NCI-H524 (cell line): ENCODE measurements around the gene SLC9A9.
"Not testable (repeated sequence)": the region's sequence is repeated elsewhere in the genome, so short reads cannot be mapped to it uniquely, and the experiment has no call there.

Source experiments
- DNase-seq, 2 experiments: peaks; one replicate each; lab custom pipeline; 2025; lab: John Stamatoyannopoulos, UW

Gene SLC9A9

DNA sequence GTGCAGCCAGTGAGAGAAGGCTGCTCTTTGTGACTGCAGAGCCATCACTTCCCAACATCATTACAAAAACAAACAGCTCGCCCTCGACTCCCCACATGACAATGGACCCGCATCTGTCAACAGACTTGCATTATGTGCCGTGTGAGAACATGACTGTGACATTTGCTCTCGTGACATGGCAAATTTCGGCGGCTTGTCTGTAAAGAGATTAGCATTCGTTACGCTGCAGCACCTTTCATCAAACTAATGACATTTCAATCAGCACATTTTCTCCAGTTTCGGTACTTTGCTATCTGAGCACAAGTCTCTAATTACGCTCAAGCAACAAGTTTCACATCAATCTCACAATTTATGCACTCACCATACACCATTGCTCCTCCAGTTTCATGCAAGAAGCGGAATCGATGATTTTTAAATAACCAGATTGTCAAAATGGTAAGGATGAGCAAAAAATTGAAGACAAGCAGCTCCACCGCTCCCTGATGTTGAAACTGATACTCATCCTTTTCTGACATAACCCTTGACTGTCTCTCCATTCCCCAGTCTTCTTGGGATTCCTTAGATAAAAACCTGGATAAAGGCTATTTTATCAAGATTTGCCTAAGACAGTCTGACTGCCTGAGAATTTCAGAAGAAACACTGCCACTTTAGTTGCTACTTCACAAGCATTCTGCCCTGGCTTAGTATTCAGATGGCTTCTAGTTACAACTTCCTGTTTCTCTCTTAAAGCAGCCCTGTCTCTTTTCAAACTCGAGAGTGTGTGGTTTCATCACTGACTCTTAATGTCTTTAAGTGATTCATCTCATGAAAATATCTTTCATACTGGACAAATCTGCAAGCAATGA is at the start of gene SLC9A9:
SLC9A9 (minus strand) TSS at position 682 of the 845 bp plus-strand sequence; CDS start at position 536, 146 bp downstream.
- peak; percentile 48 to 72 for DNase-seq

DNA sequence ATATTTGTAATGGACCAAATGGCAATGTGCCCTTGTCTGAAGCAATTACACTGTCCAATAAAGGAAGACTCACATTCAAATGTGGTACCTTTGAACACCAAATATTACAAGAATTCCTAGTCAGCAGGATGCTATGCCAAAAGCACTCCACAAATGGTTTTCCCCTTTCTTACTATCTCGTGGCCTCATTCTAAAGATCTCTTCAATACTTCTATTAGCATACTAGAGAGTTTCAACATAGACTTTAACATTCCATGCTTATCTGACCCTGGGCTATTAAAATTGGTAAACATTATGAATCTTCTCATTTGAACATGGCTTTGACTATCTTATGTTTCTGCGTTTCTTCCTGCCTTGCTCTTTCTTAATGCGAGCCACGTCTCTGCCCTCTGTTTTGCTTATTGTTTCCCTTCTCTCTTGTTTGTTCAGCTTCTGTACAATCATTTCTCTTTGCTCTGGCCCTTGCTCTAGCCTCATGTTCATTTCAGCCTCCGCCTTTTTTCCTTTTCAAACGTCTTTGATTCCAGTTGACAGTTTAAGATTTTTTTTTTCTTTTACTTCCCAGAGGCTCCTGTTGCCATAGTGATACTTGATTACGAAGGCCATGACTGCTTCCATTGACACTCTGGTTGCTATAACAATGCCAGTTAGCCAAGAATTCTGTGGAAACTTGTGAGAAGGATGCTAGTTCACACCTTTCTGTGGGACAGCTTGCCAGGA is 49.5 kb upstream of the SLC9A9 start:
- DNase-seq: no peak

DNA sequence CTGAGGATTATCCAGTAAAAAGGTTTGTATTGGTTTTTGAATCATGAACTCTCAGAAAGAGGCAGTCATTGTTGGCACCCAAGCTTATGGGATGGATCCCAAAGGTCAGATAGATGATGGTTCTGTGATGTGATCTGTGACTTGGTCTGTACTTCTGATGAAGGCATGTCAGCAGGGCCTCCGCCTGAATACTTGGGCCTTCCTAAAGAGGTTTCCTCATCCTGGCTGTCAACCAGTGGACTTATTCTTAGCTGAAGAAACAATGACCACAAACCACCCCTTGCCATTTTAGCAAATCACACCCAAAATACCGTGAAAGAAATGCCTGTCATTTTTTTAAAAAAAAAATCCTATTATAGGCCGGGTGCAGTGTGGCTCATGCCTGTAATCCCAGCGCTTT is 48.2 kb upstream of the SLC9A9 start:
- DNase-seq: no peak

DNA sequence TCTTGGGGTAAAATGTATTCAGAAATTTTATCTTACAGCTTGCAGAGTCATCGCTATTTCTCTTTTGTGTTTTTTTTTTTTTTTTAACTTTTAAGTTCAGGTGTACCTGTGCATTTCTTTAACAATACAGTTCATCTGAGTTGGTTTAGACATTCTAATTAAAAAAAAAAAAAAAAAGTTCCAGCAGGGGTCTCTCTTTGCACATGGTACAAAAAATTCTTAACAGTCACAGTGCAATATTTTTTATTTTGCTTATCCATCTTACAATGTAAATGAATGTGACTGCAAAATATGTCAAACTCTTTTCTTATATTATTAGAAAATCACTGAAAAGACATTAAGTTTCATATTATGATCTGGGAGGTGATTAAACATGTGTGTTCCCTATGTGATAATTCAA is 47.5 kb upstream of the SLC9A9 start:
- DNase-seq: peak in 1 of 2 experiments; percentile 34

DNA sequence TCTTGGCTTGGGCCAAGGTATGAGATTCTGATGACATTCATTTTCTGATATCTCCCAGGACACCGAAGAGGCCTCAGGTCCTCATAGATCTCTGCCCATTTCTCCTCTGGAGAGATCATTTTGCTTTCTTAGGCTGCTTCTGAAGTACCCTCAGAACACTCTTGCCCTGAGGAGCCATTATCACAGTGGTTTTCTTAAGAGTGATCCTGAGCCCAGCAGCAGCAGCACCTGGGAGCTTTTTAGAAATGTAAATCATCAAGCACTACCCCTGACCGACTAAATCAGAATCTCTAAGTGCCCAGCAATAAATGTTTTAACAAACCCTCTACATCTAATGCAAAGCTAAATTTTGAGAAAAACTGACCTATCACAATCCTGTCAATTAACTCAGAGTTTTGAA is 40.6 kb upstream of the SLC9A9 start:
- DNase-seq: no peak

DNA sequence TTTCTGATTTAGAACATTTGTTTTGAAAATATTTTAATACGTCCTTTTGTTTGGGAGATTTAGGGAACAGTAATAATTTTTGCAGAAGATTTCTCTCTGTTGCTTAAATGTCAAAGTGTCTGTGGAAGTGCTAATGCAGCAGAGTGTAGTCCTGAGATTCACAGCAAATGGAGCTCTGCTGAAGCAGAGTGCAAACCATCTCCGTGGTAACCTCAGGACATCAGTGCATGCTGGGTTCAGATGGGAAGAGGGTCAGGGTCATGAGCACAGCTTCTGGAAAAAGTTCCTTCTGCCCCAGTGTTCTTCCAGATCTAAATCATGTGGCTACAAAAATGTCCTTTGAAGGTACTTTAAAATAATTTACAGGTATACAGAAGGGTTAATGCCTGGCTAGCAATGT is 39.9 kb upstream of the SLC9A9 start:
- no peak for DNase-seq

DNA sequence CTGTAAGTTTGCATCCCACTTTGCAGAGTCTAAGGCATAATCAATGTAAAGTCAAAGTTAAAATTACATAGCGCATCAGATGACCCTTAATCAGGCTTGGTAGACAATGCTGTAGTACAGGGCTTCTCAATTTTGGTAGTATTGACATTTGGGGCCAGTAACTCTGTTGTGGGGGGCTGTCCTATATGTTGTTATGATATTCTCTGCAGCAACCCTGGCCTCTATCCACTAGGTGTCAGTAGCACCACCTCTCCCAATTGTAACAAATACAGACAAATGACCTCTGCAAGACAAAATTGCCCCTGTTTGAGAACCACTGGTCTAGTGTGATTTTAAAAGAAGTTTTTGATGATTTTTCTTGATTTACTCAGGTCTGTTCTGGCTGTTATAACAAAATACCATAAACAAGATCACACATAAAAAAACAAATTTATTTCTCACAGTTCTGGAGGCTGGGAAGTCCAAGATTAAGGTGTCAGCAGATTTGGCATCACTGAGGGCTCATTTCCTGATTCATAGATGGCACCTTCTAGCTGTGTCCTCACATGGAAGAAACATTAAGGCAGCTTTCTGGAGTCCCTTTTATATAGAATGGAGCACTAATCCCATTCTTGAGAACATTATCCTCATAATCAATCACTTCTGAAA is 37.6 kb upstream of the SLC9A9 start:
- peak; percentile 21 to 64 for DNase-seq

DNA sequence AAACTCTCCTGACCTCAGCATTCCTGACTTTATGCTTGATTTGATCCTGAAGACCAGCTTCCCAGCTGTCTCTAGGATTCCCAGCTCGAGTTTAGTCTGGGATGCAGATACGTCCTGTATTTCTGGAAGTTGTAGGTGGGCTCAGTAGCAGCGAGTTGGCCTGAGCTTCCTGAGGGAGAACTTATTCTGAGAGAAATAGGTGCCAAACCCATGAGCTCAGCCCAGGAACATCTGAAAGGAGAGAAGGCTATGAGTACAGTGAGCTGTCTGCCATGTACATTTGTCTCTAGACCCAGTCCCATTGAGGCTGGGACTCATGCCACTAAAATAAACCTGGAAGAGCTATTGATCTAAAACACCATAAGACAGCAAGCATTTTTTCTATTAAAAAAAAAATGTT is 36.6 kb upstream of the SLC9A9 start:
- DNase-seq: no peak

DNA sequence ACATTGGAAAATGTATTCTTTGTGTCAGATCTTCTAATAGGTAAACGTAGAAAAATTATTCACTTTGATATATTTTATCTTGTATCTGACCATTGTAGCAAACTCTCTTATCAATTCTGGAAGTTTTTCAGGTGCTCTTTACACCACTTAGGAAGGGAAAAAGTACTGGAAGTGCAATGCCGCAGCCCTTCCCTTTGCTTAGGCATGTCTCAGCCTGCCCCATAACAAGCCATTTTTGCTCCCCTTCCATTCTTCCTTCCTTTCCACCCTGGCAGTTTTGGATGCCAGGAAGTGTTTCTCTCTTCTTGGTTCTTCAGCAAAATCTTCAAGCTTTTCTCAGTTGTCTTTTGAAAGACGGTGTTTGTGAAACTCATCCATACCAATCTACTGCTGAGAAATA is 34.9 kb upstream of the SLC9A9 start:
- DNase-seq: no peak

DNA sequence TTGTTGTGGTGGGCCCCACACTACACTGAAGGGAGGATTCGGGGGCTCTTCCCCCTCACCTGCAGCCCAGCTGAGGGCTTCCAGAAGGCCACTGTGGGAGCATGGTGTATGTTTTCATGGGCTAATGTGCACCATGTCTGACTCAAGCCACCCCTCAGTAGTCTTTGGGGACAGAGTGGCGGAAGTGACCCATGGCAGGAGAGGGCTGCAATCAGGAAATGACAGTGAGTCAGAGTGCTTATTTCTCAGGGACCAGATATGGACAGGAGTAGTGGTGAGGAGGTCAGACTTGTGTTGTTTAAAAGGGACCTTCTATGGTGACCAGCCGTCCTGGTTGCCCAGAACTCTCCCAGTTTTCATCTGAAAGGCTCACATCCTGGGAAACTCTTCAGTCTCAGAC is 32.8 kb upstream of the SLC9A9 start:
- DNase-seq: no peak

DNA sequence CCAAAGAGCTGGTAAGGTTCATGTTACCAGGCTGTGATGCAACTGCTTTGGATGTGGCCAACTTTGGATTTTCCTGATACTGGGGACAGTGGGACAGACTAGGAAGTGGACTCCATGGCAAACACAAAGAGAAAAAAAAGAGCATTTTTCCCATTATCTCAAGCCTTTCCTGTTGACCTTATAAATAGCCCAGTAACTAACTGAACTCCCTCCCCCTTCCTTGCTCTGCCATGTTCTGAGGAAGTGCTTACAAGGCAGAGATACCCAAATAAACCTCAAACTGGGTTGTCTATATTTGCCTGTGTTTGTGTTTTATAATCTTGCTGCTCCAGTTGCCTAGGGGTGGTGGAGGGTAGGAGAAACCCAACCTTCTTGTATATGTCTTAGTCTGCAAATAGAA is 27.3 kb upstream of the SLC9A9 start:
- no peak for DNase-seq

DNA sequence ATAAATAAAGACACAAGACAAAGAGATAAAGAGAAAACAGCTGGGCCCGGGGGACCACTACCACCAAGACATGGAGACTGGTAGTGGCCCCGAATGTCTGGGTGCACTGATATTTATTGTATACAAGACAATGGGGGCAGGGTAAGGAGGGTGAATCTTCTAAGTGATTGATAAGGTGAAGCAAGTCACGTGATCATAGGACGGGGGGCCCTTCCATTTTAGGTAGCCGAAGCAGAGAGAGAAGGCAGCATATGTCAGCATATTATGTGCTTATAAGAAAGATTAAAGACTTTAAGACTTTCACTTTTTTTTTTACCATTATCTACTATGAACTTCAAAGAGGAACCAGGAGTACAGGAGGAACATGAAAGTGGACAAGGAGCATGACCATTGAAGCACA is 25.3 kb upstream of the SLC9A9 start:
- not testable (repeated sequence) for DNase-seq

DNA sequence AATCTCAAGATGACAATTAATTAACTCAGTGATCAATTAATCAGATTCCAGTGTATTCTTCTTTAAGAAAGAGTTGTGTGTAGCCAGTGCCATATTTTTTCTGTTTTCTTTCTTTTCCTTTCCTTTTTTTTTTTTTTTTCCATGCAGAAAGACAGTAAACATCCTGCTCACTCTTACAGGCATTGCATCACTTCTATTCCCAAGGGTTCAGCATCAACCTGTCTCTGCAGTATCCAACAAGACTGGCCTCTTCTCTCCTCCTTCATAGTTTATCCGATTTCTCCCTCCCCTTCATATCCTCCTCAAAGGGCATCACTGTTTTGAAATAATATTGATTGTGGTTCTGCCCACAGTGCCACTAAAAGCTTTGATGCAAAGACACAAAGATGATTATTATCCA is 17.0 kb upstream of the SLC9A9 start:
- no peak for DNase-seq

DNA sequence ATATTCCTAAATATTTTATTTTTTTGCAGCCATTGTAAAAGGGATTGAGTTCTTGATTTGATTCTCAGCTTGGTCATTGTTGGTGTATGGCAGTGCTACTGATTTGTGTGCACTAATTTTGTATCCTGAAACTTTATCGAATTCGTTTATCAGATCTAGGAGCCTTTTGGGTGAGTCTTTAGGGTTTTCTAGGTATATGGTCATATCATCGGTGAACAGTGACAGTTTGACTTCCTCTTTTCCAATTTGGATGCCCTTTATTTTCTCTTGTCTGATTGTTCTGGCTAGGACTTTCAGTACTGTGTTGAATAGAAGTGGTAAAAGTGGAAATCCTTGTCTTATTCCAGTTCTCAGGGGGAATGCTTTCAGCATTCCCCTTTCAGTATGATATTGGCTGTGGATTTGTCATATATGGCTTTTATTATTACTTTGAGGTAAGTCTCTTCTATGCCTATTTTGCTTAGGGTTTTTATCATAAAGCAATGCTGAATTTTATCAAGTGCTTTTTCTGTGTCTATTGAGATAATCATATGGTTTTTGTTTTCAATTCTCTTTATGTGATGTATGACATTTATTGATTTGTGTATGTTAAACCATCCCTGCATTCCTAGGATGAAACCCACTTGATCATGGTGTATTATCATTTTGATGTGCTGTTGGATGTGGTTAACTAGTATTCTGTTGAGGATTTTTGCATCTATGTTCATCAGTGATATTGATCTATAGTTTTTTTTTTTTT is 11.4 kb upstream of the SLC9A9 start:
- DNase-seq: no peak

DNA sequence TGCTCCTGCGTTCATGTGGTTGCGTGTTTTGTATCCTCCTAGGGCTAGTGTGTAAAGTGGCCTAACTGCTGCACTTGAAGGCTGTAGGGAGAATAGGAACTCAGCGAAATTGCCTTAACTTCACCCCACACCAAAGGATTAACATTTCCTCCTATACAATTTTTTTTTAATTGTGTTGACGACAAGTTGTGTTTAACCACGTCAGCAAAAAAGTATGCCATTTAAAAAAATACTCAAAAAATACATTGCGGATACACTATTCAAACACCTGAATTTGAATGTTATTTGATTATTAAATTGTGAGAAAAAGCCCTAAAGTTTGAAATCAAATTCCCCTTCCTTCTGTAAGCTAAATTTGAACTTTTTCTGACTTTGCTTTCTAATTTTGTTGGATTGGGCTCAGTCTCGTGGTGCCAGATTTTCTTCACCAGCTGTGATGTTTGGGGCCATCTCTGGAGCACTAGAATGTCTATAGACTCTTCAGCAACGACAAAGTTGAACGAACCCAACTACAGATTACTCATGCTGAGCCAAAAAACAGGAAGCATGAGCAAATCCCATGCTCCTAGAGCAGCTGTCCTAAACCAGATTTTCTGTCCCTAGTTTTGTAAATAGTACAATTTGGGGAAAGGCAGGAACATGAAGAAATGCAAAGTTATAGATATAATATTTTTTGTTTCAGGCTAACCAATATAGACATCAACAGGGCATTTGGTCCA is 8.1 kb upstream of the SLC9A9 start:
- DNase-seq: no peak

DNA sequence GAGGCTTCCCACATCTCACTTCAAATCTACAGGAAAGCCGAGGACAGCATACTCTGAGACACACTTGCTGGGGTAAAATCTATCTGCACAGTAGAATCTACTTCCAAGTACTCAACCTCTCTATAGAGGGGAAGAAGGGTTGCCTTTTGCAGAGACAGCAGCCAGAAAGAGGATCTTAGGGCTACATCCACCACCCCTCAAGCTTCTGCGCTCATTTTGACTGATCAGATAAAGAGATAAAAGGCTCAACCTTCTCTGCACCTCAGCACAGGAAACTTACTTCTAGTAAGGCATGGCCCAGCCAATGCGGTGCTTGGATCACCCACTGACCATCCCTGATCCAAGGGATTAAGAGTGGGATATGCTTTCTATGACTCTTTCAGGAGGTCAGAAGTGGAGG is 6.9 kb upstream of the SLC9A9 start:
- DNase-seq: no peak

DNA sequence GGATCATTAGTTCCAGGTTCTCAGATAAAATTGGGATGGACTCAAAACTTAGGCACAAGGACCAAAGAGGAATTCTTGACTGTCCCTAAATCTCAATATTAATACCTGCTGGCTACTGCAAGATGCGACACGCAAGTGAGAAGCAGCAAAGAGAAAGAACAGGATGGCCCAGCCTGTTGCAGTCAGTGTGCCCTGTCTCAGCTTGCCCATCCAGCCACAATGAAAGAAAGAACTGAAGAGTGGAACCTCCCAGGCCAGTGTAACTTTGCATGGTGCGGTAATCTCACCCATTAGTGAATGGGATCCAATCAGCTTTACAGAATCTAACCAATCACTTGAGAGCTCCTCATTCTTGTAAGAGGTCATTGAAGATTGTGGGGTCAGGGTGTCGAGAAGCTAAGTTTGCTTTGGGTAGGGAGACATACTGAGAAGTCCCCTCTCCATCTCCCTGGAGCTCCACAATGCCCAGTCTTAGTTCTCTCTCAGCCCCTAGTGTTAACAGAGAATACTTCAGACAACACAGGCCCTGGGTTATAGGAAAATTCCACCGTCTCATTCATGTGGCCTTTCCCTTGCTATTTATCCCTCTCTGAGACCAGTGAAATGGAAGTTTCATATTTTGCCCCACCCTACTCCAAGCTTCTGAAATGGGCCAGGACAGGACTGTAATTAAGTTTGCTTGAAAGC is 3.2 kb upstream of the SLC9A9 start:
- no peak for DNase-seq

DNA sequence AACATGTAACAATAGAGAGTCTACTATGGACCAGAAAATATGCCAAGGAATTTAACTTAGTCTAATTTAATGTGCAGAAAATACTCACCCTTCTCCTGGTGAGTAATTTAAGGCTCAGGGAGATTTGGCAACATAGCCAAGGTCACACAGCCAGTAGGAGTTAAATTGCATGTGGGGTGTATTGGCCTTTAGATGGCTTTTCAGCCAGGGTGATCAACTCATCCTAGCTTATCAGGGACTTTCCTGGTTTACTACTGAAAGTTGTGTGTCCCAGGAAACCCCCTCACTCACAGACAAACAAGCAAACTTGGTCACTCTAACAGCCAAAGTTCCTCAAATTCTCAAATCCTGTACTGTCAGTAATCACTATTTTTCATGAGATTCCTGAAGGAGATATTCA is 2.6 kb upstream of the SLC9A9 start:
- no peak for DNase-seq

DNA sequence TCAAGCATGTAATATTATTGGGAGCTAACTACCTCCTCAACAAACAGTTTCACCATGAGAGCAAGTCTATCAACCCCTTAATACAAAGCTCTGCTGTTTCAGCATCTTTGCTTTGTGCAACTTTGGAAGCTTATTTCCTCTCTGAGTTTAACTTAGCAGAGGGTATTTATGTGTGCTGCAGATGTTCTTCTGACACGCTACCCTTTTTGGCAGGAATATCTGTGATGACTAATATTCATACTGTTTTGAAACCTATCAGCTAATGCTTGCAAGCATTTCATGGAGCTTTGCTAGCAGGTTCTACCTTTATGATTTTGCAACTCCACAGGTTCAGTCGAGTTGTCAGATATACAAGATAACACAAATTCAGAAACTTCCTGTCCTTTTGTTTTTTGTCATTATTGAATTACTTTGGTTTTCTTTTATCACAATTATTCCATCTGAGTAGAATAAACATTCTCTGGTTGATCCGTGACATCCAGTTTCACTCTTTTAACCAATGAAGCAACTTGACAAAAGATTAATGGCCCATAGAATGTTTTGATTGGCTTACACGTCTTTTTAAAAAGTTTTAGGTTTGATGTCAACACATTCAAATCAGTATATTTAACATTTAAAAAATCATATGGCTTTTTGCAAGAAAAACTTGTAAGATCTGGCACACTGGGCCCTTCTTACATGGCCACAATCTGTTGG is 1.7 kb upstream of the SLC9A9 start:
- DNase-seq: no peak

DNA sequence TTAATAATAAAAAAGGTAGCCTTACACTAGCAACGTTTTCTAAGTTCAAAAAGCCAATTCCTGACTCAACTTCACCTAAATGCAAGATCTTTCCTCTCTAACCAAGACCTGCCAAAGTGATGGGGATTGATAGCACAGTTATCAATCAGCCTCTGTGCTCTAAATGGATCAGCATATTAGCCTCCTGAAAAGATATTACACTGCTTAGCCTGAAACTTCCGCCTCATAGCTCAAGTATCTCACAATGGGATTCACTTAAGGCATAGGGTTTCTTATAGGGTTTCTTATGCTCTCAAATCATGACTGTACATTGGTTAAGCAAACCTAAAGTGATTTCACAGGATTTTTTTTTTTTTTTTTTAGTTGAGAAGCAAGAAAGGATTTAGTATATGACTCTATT is 436 bp upstream of the SLC9A9 start:
- no peak for DNase-seq
